22Rv1 (cell line): ENCODE results near the gene EML4.

Experiments used
- CTCF ChIP-seq: fragments of 450-650 bp; IDR thresholded peaks from 2 replicates; pipeline ENCODE4 v1.5.1; 2017; ENCODE audit warnings: mild to moderate bottlenecking
- ZFX ChIP-seq: fragments of 450-650 bp; IDR thresholded peaks from 2 replicates; pipeline ENCODE4 v1.6.1; 2017; ENCODE audit warnings: antibody characterized with exemption, borderline replicate concordance

DNA sequence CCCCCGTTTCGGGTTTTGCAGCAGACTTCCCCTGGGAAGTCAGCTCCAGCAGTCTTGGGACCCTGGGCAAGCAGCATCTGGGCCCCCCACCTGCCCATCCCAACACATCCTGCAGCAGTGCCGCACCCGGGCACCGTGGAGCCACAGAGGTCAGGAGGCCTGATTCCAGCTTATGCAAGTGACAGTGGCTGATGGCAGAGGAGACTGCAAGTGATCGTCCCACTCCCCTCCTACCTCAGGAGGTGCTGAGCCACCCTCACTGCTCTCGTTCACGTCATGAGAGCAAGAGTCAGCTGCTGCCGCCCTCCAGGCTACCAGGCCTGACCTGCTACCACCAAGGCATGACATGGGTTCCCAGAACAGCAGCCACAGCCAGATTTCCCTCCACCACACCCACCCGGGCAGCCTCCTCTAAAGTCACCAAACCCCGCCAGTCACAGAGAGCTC is 173.7 kb downstream of the EML4 start:
- TF ChIP-seq CTCF (no peak), ZFX (no peak)
